T-helper 17 cell (primary cell): ENCODE measurements around the gene NKAIN4. TPM values are rescaled to one million over a fixed set of nuclear protein-coding genes. Genes with fewer than 3 reads are reported as not detected.

Experiments
- ATAC-seq: fragments of 150-1000 bp; cut with Tn5 transposase; 2 replicates; pipeline ENCODE4 v1.10.0; 2021; ENCODE audit warnings: mild to moderate bottlenecking, moderate library complexity
- DNase-seq, 3 donors: peaks; one replicate each; pipeline versions ENCODE4 v3.0.0 to v3.0.0-alpha.2; 2020 to 2021
- H3K9me3 ChIP-seq: one replicate; pipeline ENCODE4 v1.7.0; 2013; ENCODE audit warnings: low read length, mild to moderate bottlenecking; ENCODE audit not compliant: control insufficient read depth, poor library complexity, severe bottlenecking
- H3K27ac Mint-ChIP-seq: one replicate; pipeline ENCODE4 v1.8.0; 2022; ENCODE audit warnings: mild to moderate bottlenecking, moderate library complexity, mixed read lengths
- H3K27me3 Mint-ChIP-seq: one replicate; pipeline ENCODE4 v1.8.0; 2022; ENCODE audit warnings: mixed read lengths
- H3K36me3 Mint-ChIP-seq: one replicate; pipeline ENCODE4 v1.8.0; 2022; ENCODE audit warnings: low read depth, mixed read lengths
- H3K4me1 Mint-ChIP-seq: one replicate; pipeline ENCODE4 v1.8.0; 2022; ENCODE audit warnings: mild to moderate bottlenecking, mixed read lengths
- H3K4me3 Mint-ChIP-seq: one replicate; pipeline ENCODE4 v1.8.0; 2022; ENCODE audit warnings: mild to moderate bottlenecking, moderate library complexity, mixed read lengths
- total RNA-seq, 4 donors: library from RNA in 2 of 4; stranded (reverse) in 2 of 4; gene quantifications; one replicate each; pipeline ENCODE4 v1.2.3 and lab custom pipeline; 2022 to 2026

The NKAIN4 gene
- total RNA-seq, 2 donors from 2014 or later = not detected

DNA sequence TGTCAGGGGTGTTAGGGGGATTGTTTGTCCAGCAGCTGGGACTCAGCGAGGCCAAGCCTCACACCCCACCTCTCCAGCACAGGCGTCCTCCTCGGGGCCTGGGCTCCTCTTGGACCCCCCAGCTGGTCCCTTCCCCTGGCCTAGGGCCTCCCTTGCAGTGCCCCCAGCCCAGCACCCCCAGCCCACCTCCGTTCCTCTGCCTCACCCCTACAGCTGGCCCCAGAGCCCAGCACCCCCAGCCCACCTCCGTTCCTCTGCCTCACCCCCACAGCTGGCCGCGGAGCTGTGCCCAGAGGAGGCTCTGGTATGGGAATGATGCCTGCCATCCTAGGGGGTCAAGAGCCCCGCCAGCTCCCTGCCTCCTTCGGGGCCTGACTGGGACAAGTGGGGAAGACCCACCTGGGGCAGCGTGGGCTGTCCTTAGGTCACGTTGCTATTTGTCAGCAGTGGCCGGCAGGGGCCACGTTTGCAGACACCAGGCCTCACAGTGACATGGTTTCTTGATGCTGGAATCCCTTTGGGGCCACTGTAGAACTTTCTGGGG, 30.8 kb upstream of the NKAIN4 start:
- ATAC-seq (no peak), DNase-seq (no peak)
- Mint-ChIP-seq H3K36me3 (peaks cover 3% of the 10 kb centered on the region), H3K27ac (peak overlapping the region; percentile 60), H3K4me3 (peak overlapping the region; percentile 83), H3K4me1 (peaks cover 7% of the 10 kb centered on the region), H3K27me3 (no peaks in the 10 kb centered on the region)
- H3K9me3 ChIP-seq = no peaks in the 10 kb centered on the region

DNA sequence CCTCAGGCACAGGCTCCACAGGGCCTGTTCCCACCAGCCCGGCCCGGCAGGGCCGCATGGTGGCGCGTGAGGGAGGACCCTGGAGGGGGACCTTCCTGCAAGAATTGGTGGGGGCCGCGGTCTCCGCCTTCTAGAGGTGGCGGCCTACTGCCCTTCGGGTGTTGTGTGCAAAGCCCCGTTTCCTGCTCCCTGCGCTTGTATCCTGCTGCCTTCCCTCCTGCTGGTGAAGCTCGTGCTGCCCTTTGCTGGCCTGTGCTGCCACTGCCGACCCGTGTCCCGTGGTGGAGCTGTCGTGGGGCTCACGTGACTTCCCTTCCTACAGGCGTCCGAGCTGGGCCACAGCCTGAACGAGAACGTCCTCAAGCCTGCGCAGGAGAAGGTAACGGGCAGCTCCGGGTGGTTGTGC, 30.3 kb upstream of the NKAIN4 start:
- H3K4me3 Mint-ChIP-seq = peak overlapping the region; percentile 83
- no peak for DNase-seq
- H3K36me3 Mint-ChIP-seq = peaks cover 3% of the 10 kb centered on the region
- H3K4me1 Mint-ChIP-seq = peaks cover 7% of the 10 kb centered on the region
- H3K9me3 ChIP-seq = no peaks in the 10 kb centered on the region
- ATAC-seq = peak; percentile 24
- H3K27me3 Mint-ChIP-seq = no peaks in the 10 kb centered on the region
- peak overlapping the region; percentile 60 for H3K27ac Mint-ChIP-seq

DNA sequence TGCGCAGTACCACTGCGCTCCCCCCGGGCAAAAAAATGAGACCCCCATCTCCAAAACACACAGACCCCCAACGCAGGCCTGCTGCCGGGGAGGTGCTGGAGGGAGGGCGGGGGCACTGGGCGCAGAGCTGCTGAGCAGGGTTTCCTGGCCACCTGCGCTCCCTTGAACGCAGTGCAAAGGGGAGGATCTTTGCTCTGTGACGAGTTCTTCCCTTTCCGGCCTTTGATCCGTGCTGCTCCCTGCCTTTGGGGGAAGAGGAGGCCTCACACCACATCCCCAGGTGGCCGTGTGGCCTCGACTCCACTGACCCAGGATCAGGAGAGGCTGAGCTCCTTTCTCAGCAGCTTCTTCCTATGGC, 29.8 kb upstream of the NKAIN4 start:
- Mint-ChIP-seq H3K27ac (peak overlapping the region; percentile 60), H3K4me1 (peaks cover 7% of the 10 kb centered on the region), H3K36me3 (peaks cover 3% of the 10 kb centered on the region), H3K27me3 (no peaks in the 10 kb centered on the region), H3K4me3 (peak overlapping the region; percentile 83)
- ATAC-seq (peak; percentile 72), DNase-seq (no peak)
- no peaks in the 10 kb centered on the region for H3K9me3 ChIP-seq

DNA sequence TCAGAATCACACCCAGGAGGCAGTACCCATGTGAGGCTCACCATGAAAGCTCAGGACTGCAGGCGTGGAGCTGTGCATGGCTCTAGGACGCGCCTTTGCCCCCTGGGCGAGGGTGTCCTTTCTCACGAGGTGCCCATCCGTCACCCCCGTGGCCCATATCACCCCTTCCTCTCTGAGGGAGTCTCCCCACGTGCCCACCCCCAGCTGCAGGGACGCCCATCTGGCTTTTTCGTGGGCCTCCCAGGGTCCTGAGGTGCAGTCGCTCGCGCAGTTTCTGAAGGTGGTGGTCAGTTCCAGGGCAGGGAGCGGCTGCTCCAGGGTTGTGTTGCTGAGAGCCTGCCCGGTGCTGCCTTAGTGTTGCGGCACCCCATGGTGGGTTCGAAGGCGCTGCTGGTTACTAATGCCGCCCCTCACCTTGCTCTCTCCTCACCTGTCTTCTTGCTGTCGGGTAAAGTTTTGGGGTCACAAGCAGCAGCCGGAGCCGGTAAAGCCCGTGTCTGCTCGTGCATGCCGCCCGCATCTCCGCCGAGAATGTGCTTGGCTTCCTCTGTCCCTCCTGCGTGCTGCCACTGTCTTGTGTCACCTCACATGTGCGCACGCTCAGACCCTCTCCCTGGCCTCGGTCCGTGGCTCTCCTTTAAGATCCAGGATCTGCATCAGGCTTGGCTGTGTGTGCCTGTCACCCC, 29.3 kb upstream of the NKAIN4 start:
- Mint-ChIP-seq H3K36me3 (no peaks in the 10 kb centered on the region), H3K27ac (peak overlapping the region; percentile 60), H3K4me1 (peaks cover 3% of the 10 kb centered on the region), H3K27me3 (no peaks in the 10 kb centered on the region), H3K4me3 (peak overlapping the region; percentile 83)
- H3K9me3 ChIP-seq = no peaks in the 10 kb centered on the region
- peak; percentile 21 for ATAC-seq
- DNase-seq = no peak

DNA sequence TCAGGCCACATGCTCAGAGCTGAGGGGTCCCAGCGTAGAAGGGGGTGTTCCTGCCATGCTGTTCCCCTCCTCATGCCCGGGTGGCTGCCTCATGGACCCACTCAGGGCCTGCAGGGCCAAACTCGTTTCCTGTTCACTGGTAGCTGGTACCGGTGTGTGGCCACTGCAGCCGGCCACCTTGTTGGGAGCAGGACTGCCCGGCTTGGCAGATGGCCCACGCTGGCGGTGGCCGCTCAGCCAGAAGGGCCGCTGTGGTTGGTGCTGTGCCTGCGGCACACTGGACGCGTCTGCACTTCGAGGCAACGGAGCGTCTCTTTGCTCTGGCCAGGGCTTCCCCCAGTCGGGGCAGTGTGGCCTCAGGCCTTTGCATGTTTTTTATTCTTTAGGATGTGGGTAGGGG, 28.7 kb upstream of the NKAIN4 start:
- DNase-seq = no peak
- no peak for ATAC-seq
- H3K9me3 ChIP-seq = no peaks in the 10 kb centered on the region
- no peaks in the 10 kb centered on the region for H3K27me3 Mint-ChIP-seq
- H3K36me3 Mint-ChIP-seq = no peaks in the 10 kb centered on the region
- H3K4me1 Mint-ChIP-seq = peaks cover 3% of the 10 kb centered on the region
- H3K27ac Mint-ChIP-seq = no peak overlapping the region
- no peak overlapping the region for H3K4me3 Mint-ChIP-seq

DNA sequence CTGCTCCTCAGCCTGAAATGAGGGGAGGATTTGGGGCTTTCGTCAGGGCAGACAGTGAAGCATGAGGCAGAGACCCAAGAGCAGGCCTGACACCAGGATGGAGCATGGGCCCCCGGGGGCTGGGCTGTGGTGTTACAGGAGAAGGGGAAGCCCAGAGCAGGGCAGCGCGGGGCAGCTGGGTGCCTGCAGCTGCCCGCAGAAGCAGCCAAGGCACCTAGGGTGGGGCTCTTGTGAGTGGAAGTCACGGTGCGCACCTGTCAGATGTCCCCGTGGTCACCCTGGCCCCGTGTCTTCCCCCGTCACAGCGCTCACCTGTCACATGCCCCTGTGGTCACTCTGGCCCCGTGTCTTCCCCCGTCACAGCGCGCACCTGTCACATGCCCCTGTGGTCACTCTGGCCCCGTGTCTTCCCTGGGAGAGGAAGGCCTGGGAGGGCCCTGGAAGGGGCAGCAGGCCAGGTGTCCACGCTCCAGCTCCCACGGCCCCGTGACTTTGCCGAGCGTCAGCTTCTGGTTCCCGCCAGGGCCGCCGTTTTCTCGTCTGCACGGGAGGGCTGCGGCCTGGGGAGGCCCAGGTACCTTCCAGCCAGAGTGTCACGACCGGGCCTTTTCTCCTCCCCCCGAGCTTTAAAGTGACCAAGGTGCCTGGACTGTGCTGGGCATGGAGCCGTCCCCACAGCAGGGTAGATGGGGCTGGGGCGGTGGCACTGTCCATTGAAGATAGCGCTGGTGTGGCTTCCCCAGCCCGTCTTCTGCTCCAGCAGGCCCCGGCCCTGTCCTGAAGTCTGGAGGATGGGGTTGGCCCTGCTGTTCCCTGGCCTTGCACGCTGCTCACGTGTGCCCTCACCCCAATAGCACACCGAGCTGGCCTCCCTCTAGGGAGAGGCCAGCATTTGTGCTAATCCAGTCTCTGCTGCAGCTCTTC, 27.7 kb upstream of the NKAIN4 start:
- ATAC-seq (no peak), DNase-seq (no peak)
- no peaks in the 10 kb centered on the region for H3K36me3 Mint-ChIP-seq
- no peak overlapping the region for H3K27ac Mint-ChIP-seq
- H3K4me3 Mint-ChIP-seq = no peak overlapping the region
- H3K9me3 ChIP-seq = no peaks in the 10 kb centered on the region
- H3K4me1 Mint-ChIP-seq = peaks cover 3% of the 10 kb centered on the region
- no peaks in the 10 kb centered on the region for H3K27me3 Mint-ChIP-seq

DNA sequence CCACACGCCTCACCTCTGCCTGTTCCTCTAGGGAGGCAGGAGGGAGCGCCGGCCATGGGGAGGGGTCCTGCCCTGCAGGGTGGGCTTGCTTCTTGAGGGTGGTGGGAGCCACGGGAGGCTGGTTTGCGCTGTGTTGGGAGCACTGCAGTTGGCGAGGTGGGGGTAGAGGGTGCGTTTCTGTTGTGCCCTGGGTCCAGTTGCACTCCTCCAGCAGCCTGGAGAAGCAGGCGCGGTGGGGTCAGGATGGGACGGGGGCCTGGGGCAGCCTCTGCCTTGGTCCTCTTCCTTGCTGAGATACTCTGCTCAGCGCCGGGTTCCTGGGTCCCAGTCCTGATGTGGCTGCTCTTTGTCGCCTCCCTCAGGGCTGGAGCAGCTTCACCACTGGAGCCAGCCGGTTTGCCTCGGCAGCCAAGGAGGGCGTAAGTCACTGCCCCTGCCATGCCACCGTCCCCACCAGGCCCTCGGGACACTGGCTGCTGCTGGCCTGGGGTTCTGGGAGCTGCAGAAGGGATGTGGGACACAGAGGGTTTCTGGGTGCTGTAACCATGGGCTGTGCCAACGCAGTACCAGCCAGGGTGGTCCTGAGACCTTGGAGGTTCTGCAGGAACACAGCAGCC, 26.8 kb upstream of the NKAIN4 start:
- no peaks in the 10 kb centered on the region for H3K36me3 Mint-ChIP-seq
- DNase-seq (no peak), ATAC-seq (no peak)
- H3K4me3 Mint-ChIP-seq = no peak overlapping the region
- H3K27ac Mint-ChIP-seq = no peak overlapping the region
- H3K4me1 Mint-ChIP-seq = peaks cover 6% of the 10 kb centered on the region
- no peaks in the 10 kb centered on the region for H3K9me3 ChIP-seq
- H3K27me3 Mint-ChIP-seq = no peaks in the 10 kb centered on the region

DNA sequence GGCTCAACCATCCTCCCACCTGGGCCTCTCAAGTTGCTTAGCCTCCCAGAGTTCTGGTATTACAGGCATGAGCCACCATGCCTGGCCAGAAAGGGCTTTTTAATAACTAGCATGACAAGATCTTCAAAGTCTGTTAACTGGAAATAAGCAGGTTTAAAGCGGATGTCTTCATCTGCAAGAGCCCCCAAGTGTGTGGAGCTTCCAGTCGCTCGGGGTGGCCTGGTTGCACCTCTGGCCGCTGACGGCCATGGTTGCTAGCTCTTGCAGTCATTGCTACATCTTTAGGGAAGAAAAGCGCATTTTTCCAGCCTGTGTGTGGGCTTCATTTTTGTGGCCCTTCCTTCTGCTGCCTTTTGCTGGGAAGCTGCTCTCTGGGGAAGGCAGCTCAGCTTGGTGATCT, 26.1 kb upstream of the NKAIN4 start:
- H3K4me1 Mint-ChIP-seq = peaks cover 6% of the 10 kb centered on the region
- no peak for ATAC-seq
- H3K9me3 ChIP-seq = no peaks in the 10 kb centered on the region
- H3K27me3 Mint-ChIP-seq = no peaks in the 10 kb centered on the region
- no peak overlapping the region for H3K27ac Mint-ChIP-seq
- H3K4me3 Mint-ChIP-seq = no peak overlapping the region
- no peak for DNase-seq
- H3K36me3 Mint-ChIP-seq = no peaks in the 10 kb centered on the region

DNA sequence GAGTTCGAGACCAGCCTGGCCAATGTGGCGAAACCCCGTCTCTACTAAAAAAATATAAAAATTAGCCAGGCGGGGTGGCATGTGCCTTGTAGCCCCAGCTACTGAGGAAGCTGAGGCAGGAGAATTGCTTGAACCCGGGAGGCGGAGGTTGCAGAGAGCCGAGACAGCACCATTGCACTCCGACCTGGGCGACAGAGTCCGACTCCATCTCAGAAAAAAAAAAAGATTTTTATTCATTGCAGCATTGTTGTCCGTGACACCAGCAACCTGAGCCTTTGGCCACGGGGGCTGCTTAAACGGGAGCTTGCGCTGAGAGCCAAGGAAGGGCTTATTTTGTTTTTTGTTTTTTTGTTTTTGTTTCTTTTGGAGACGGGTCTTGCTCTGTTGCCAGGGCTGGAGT, 25.7 kb upstream of the NKAIN4 start:
- Mint-ChIP-seq H3K36me3 (no peaks in the 10 kb centered on the region), H3K27ac (no peak overlapping the region)
- no peak for DNase-seq

DNA sequence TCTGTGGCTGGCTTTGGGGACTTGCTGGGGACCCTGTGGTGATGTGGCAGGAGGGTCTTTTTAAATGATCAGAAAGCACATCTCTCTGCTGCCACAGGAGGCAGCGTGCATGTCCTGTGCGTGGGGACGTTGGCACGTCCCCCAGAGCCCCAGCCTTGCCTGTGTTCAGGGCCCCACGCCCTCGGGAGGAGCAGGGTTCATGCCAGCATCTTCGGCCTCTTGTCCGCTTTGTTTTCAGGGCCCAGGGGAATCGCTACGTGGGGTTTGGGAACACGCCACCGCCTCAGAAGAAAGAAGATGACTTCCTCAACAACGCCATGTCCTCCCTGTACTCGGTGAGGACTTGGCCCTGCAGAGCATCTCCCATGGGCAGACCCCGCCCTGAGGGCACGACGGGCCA, 24.4 kb upstream of the NKAIN4 start:
- ATAC-seq (no peak), DNase-seq (no peak)
- H3K9me3 ChIP-seq = no peaks in the 10 kb centered on the region
- Mint-ChIP-seq H3K36me3 (no peaks in the 10 kb centered on the region), H3K4me3 (no peak overlapping the region), H3K4me1 (peaks cover 13% of the 10 kb centered on the region), H3K27ac (no peak overlapping the region), H3K27me3 (no peaks in the 10 kb centered on the region)

More for the DNA sequence above, 25.7 kb upstream of the NKAIN4 start:
- no peaks in the 10 kb centered on the region for H3K27me3 Mint-ChIP-seq
- no peak overlapping the region for H3K4me3 Mint-ChIP-seq
- H3K9me3 ChIP-seq = no peaks in the 10 kb centered on the region
- no peak for ATAC-seq
- peaks cover 6% of the 10 kb centered on the region for H3K4me1 Mint-ChIP-seq

DNA sequence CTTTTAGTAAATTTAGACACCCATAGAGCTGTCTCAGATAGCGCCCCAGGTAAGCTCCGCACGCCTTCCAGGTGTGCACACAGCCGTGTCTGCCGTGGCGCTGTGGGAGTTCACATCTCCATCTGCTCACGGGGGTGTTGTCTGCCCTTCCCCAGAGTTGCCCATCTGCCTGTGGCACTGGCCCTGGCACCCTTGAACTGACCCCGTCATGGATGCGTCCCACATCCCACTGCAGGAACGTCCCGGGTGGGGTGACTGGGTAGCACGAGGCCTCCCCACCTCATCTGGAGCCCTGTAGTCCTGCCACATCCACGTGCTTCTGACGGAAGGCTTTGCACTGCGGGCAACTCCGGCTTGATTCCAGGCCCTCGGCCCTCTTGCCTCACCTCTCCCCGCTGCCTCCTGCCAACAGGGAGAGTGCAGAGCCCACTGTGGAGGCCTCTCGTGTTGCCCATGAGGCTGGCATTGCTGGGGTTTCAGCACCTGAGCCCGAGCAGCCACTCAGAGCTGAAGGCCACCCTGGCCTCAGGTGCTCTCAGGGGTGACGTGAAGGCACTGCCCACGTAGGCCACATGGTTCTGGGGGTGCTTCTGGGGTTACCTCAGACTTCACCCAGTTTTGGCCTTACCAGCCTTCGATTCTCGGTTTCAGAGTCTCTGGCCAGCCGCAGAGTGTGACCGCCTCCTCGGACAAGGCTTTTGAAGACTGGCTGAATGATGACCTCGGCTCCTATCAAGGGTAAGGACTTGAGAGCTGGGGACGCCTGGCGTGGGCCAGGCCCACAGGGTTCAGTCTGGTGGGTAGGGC, 23.4 kb upstream of the NKAIN4 start:
- Mint-ChIP-seq H3K36me3 (no peaks in the 10 kb centered on the region), H3K4me1 (peaks cover 15% of the 10 kb centered on the region), H3K27ac (no peak overlapping the region), H3K27me3 (no peaks in the 10 kb centered on the region), H3K4me3 (no peak overlapping the region)
- no peaks in the 10 kb centered on the region for H3K9me3 ChIP-seq
- DNase-seq = no peak
- no peak for ATAC-seq

DNA sequence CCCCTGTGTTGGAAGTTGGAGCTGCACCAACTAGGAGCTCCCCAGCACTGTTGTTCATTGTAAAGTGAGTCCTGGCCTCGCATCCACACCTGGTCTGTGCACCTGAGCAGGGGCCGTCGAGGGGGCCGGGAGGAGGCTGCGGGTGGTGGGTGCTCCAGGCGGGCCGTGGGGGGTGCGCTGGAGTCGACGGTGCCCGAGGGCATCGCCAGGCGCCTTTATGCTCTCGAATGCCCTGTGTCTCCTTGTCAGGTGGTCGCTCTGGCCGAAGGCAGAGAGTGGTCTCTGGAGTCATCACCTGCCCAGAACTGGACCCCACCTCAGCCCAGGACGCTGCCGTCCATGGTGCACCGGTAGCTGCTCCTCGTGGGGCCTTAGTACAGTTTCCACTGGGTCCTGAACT, 22.7 kb upstream of the NKAIN4 start:
- no peak overlapping the region for H3K27ac Mint-ChIP-seq
- no peaks in the 10 kb centered on the region for H3K27me3 Mint-ChIP-seq
- no peaks in the 10 kb centered on the region for H3K36me3 Mint-ChIP-seq
- DNase-seq (no peak), ATAC-seq (no peak)
- H3K9me3 ChIP-seq = no peaks in the 10 kb centered on the region
- H3K4me3 Mint-ChIP-seq = no peak overlapping the region
- peaks cover 15% of the 10 kb centered on the region for H3K4me1 Mint-ChIP-seq
